Right lobe of liver (tissue), 4 donors: ENCODE data around the gene PTPRU.
"Not testable (repeated sequence)": the region's sequence is repeated elsewhere in the genome, so short reads cannot be mapped to it uniquely, and the experiment has no call there.

Source experiments
- POLR2A ChIP-seq: fragments of 450-650 bp; IDR thresholded peaks from one replicate; pipeline ENCODE4 v1.6.1; 2017; ENCODE audit warnings: antibody characterized with exemption, mild to moderate bottlenecking
- TF ChIP-seq, protein P1 (sequence below), 4 donors: fragments of 200-600 bp in 3 of 4; fragments of 450-650 bp in 1 of 4; IDR thresholded peaks; one replicate each; pipeline versions ENCODE4 v1.5.1 to v1.8.0; 2016 to 2022; ENCODE audit warnings: antibody characterized with exemption in 4 of 4, mild to moderate bottlenecking in 2 of 4
- donor health status: DM: no; HTN: no; CAD: no.
- donor health status: DM: no; HTN: no; CAD: no.
- donor health status: DM: no; HTN: yes; CAD: no.

DNA sequence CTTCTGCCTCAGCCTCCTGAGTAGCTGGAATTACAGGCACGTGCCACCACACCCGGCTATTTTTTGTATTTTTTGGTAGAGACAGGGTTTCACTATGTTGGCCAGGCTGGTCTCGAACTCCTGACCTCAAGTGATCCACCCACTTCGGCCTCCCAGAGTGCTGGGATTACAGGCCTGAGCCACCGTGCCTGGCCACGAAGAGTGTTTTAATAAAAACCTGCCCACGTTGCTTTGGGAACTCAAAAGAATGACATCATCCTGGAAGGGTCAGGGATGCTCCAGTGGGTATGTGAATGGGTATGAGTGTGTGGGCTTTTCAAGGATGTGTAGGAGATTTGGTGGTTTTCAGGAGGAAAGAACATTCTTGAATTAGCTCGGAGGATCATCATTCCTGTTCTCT lies 78.4 kb downstream of the PTPRU start:
- TF ChIP-seq, protein P1, sequence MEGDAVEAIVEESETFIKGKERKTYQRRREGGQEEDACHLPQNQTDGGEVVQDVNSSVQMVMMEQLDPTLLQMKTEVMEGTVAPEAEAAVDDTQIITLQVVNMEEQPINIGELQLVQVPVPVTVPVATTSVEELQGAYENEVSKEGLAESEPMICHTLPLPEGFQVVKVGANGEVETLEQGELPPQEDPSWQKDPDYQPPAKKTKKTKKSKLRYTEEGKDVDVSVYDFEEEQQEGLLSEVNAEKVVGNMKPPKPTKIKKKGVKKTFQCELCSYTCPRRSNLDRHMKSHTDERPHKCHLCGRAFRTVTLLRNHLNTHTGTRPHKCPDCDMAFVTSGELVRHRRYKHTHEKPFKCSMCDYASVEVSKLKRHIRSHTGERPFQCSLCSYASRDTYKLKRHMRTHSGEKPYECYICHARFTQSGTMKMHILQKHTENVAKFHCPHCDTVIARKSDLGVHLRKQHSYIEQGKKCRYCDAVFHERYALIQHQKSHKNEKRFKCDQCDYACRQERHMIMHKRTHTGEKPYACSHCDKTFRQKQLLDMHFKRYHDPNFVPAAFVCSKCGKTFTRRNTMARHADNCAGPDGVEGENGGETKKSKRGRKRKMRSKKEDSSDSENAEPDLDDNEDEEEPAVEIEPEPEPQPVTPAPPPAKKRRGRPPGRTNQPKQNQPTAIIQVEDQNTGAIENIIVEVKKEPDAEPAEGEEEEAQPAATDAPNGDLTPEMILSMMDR (IDR thresholded peaks at IDR 0.05) = not testable (repeated sequence)
- not testable (repeated sequence) for TF ChIP-seq POLR2A
